Measurements from ENCODE around the gene OR1K1.
"Not testable (repeated sequence)": the region's sequence is repeated elsewhere in the genome, so short reads cannot be mapped to it uniquely, and the experiment has no call there.

OR1K1 gene, protein sequence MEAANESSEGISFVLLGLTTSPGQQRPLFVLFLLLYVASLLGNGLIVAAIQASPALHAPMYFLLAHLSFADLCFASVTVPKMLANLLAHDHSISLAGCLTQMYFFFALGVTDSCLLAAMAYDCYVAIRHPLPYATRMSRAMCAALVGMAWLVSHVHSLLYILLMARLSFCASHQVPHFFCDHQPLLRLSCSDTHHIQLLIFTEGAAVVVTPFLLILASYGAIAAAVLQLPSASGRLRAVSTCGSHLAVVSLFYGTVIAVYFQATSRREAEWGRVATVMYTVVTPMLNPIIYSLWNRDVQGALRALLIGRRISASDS

DNA sequence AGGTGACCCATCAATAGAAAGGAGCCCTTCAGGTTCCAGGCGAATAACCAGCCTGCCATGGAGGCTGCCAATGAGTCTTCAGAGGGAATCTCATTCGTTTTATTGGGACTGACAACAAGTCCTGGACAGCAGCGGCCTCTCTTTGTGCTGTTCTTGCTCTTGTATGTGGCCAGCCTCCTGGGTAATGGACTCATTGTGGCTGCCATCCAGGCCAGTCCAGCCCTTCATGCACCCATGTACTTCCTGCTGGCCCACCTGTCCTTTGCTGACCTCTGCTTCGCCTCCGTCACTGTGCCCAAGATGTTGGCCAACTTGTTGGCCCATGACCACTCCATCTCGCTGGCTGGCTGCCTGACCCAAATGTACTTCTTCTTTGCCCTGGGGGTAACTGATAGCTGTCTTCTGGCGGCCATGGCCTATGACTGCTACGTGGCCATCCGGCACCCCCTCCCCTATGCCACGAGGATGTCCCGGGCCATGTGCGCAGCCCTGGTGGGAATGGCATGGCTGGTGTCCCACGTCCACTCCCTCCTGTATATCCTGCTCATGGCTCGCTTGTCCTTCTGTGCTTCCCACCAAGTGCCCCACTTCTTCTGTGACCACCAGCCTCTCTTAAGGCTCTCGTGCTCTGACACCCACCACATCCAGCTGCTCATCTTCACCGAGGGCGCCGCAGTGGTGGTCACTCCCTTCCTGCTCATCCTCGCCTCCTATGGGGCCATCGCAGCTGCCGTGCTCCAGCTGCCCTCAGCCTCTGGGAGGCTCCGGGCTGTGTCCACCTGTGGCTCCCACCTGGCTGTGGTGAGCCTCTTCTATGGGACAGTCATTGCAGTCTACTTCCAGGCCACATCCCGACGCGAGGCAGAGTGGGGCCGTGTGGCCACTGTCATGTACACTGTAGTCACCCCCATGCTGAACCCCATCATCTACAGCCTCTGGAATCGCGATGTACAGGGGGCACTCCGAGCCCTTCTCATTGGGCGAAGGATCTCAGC, at the start of gene OR1K1:
Gene OR1K1 (plus strand): TSS at position 58 of the 995 bp plus-strand sequence. CDS start 0 bp downstream, at position 58.
- no peak for DNase-seq (ENCODE audit: low read depth in 2 of 2)

GRCh38 chr9:122754825-122755224, 45.1 kb upstream of the OR1K1 start:
- no peak for DNase-seq (ENCODE audit: low read depth in 2 of 2)

DNA sequence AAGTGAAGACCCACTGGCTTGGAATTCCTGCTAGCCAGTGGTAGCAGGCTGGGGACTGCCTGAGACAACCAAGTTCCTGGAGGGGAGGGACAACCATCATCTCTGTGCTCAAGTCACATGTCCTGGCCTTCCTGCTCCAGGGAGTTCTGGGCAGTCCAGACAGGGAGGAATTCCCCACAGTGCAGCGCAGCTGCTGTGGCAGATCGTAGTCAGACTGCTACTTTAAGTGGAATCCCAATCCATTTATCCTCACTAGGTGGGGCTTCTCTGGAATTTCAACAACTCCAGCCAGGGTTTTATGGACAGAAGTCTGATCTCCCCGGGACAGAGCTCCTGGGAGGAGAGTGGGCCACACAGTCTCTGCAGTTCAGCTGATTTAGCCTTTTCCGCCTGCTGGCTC, 32.1 kb upstream of the OR1K1 start:
- no peak for DNase-seq (ENCODE audit: low read depth in 2 of 2)

GRCh38 chr9:122777052-122777451, 22.9 kb upstream of the OR1K1 start:
- no peak for DNase-seq (ENCODE audit: low read depth in 2 of 2)

- DNase-seq (ENCODE audit: low read depth in 2 of 2) = no peak
Observed at GRCh38 chr9:122777935-122778627, 21.8 kb upstream of the OR1K1 start.

DNA sequence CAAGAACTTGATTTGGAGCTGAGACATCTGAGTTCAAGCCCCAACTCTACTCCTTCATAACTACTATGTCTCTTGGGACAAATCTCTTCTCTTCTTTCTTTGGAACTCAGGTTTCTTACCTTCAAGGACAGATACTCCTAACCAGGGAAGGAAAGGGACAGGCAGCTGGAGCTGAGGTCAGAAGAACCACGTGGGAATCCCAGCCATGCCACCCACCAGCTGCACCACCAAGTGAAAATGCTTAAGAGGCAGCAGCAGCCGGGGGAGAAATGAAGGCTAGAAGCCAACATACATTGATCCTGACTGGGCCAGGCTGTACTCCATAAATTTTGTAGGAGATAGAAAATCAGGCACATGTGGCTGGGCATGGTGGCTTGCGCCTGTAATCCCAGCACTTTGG, 20.7 kb upstream of the OR1K1 start:
- no peak for DNase-seq (ENCODE audit: low read depth in 2 of 2)

DNA sequence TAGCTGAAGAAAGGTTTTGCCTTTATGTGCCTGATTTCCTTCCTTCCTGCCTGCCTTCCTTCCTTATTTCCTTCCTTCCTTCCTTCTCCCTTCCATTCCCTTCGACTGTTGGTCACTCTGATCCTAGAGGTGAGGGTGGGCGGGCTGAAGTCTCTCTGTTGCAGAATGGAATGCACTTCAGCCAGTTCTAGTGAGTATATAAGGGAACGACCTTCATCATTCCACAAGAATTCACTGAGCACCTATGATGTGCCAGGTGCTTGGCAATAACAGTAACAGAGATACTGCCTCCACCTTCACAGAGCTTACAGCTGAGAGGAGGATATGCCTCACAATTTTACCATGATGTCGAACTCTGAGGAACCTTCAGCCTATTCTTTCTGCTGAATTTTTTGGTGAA, 19.9 kb upstream of the OR1K1 start:
- no peak for DNase-seq (ENCODE audit: low read depth in 2 of 2)

- no peak for DNase-seq (ENCODE audit: low read depth in 2 of 2)
Observed at GRCh38 chr9:122781671-122782070, 18.3 kb upstream of the OR1K1 start.

DNA sequence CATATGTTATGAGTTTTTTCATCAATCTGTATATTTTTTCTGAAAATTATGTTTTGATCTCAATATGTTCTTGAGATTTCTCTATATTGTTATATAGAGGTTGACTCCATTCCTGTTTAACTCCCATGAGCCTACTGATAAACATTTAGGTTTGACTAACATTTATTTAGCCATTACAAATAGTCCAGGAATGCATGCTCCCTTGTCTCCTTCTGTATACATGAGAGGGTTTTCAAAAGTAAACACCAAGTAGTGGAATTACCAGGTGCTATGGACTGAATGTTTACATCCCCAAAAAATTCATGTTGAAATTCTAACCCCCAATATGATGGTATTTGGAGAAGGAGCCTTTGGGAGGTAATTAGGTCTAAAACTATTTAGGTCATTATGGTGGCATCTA, 14.7 kb upstream of the OR1K1 start:
- no peak for DNase-seq (ENCODE audit: low read depth in 2 of 2)

DNA sequence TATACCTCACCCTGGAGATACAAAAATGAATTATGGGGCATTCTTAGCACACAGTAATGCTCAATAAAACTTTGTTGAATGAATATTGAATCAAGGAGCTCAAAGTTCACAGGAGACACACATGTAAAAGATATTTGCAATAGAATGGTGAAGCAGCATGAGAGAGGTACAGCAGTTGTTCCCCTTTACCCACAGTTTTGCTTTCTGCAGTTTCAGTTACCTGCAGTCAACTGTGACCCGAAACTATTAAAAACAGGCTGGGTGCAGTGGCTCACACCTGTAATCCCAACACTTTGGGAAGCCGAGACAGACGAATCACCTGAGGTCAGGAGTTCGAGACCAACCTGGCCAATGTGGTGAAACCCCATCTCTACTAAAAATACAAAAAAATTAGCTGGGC, 13.6 kb upstream of the OR1K1 start:
- DNase-seq (ENCODE audit: low read depth in 2 of 2) = no peak

GRCh38 chr9:122788831-122789230, 11.1 kb upstream of the OR1K1 start, which contains the start of gene OR5C1:
Gene OR5C1 (plus strand): TSS chr9:122788933. CDS start chr9:122788933, 0 bp downstream.
- DNase-seq (ENCODE audit: low read depth in 2 of 2) = no peak

GRCh38 chr9:122789256-122790046, 10.5 kb upstream of the OR1K1 start:
- DNase-seq (ENCODE audit: low read depth in 2 of 2) = no peak

GRCh38 chr9:122791872-122792669, 7.9 kb upstream of the OR1K1 start:
- no peak for DNase-seq (ENCODE audit: low read depth in 2 of 2)

DNA sequence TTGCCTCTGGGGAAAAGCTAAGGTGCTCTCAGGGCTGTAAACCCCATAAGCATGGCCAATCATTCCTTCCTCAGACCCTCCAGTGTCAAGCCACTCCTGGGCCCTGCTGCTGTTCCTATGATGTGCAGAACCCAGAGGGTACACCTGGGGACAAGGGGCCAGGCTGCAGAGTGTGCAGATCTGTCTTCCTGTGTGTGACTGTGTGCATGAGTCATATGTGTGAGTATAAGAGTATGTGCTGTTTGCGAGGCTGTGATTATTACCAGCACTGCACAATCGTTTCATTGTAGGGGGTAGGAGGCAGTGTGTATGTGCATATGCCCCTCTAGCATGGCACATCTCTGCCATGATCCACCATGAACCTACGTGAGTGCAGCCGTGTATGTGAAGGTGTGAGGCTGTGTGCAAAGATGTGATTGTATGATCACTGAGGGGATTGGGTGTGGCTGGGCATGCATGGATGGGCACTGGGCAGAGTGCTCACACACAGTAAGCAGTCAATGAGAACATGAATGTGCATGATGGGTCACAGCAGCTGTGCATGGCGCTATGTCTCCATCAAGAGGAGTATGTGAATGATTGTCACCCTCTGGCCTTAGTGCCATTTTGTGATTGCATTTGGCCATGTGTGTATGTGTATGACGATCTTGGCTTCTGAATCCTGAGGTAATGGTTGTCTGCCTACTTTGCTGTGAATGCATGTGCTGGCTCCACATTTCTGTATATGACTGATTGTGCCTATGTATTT, 2.4 kb upstream of the OR1K1 start:
- no peak for DNase-seq (ENCODE audit: low read depth in 2 of 2)

DNA sequence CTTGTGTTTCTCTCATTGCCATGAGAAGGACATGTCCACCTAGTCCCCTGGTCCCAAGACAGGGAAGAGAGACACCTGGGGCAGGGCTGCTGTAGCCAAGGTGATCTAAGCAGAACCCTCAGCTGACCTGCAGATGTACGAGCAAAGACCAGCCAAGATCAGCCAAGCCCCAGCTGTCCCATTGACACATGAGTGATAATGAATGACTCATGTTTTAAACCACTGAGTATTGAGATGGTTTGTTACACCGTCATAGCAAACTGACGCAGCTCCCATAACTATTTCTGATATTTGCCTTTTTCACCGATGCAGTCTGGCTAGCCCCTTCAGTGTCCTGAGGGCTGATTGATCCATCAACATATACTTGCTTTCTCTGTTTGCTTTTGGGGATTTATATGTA, 6.7 kb downstream of the OR1K1 start:
- DNase-seq (ENCODE audit: low read depth in 2 of 2) = peak in 1 of 2 donors; percentile 13

DNA sequence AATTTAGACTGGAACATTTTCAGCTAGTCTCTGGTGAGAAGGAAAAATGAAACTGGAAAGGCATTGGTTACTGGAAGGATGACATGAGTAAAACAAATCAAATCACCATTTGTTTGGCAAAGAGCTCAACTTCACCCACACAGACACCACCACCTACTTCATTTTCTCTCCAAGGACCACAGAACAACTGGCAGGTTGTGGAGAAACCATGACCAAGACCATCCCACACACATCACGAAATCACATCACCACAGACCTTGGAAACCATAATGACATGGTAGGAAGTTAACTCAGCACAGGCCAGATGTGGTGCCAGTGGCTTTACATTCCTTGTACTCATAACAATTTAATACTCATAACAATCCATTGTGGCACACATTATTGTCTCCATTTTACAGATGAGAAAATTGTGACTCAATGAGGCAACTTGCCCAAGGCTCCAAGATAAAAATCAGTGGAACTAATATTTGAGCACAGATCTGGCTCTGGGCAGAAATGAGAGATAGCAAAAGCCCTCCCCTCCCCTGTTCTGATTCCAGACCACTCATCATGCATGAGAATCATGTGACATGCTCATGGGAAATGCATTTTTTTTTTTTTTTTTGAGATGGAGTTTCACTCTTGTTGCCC, 7.5 kb downstream of the OR1K1 start:
- DNase-seq (ENCODE audit: low read depth in 2 of 2) = peak; percentile 50 to 61

DNA sequence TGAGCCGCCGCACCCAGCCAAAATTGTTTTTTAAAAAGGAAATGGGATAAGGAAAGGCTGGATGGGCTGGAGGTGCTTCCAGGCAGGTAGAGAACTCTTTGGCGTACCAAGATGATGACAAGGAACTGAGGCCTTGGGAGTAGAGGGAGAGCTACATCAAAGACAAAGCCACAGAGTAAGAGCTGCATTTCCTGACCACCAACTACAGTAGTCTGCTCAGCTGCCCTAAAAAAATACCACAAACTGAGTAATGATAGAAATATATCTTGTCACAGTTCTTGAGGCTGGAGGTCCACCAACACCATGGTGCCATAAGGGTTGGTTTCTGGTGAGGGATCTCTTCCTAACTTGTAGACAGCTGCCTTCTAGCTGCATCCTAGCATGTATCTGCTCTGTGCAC, 8.2 kb downstream of the OR1K1 start:
- DNase-seq (ENCODE audit: low read depth in 2 of 2) = no peak

DNA sequence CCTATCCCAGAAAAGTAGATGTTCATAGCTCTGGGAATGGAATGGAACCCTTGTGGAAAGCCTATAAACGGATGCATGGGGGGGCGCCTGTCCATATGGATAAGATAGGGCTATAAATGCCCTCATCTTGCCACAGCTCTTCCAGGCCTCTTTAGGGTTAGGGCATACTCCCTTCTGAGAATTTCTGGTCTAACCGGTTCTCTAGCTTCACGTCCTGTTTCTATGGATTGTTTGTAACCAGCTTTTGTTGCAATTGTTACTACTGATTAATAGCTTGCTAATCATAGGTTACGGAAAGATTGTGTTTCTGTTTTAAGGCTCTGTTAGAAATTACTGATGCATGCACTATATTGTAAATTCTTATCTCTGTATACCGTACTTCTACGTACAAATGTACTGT, 9.3 kb downstream of the OR1K1 start:
- DNase-seq (ENCODE audit: low read depth in 2 of 2) = not testable (repeated sequence)

DNA sequence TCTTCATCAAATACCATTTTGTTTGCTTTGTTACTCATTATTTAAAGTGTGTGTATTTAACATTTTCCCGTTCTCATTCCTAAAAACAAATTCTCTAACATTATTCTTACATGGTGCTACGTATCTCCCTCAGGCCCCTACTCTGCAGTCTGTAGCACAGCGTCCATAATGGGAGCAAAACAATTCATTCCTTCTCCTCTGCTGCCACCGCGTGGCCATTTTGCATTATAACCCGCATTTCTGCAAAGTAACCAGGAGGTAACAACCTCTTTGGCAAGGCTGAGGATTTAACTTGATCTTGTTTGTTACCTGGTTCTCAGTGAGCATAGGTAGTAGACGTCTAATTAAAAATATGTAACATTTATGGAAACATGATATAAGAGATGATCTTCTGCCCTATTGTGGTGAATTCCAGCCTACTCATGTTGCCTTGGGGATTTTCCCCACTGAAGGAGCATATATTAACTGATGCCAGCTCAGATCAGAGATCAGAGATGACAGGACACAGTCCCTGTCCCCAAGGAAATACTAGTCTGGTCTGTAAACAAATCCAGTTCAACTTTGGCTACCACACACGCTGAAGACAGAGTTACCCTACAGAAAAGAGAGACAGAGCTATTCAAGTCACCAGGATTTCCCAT, 10.5 kb downstream of the OR1K1 start:
- DNase-seq (ENCODE audit: low read depth in 2 of 2) = peak; percentile 42 to 52

Data from stimulated activated CD8-positive, alpha-beta memory T cell treated with anti-CD3 and anti-CD28 coated beads, Interleukin-15, amount 100 ng/mL, for 48 hours (primary cell).